GM12891 (cell line): ENCODE measurements around the gene REEP2.

Experiments used
- POLR2A ChIP-seq: IDR thresholded peaks from 2 replicates; pipeline ENCODE4 v1.6.1; 2011; ENCODE audit warnings: low read depth, low read length, control low read depth
- POLR2AphosphoS5 ChIP-seq: IDR thresholded peaks from 2 replicates; pipeline ENCODE4 v1.6.1; 2011; ENCODE audit warnings: low read depth, low read length, control low read depth
- POU2F2 ChIP-seq: IDR thresholded peaks from 2 replicates; pipeline ENCODE4 v1.6.1; 2011; ENCODE audit warnings: low read depth, mild to moderate bottlenecking, control low read depth, low read length, moderate library complexity
- TAF1 ChIP-seq: IDR thresholded peaks from 2 replicates; pipeline ENCODE4 v1.6.1; 2011; ENCODE audit warnings: low read depth, low read length, control low read depth

DNA sequence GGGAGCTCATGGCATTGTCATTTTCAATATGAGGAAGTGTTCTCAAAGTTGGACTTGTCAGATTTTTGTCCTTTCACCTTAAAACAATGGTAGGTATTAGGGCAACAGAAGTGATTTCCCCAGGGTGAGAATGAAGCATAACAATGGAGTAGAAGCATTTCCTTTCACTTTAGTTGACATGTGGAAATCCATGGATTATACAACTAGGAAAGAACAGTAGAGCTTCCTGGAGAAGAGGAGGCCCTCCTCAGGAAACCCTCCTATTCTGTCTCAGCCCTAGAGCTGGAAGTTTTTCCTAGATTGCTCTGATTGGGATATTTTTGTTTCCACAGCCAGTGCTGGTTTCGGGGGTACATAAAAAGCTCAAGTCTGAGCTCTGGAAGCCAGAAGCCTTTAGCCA is 13.8 kb upstream of the REEP2 start:
- no peak for TF ChIP-seq POLR2A
- TF ChIP-seq TAF1: no peak
- no peak for TF ChIP-seq POLR2AphosphoS5
- TF ChIP-seq POU2F2: no peak
